HEK293T (cell line): ENCODE results near the gene LRMDA.

Experiments used
- BHLHE40 ChIP-seq: fragments of 450-650 bp; IDR thresholded peaks from 2 replicates; pipeline ENCODE4 v1.6.1; 2016; ENCODE audit warnings: mild to moderate bottlenecking, moderate library complexity, borderline replicate concordance
- ELF4 ChIP-seq: fragments of 450-650 bp; IDR thresholded peaks from 2 replicates; pipeline ENCODE4 v1.6.1; 2017; ENCODE audit warnings: antibody characterized with exemption
- FOXA1 ChIP-seq: fragments of 450-650 bp; IDR thresholded peaks from 2 replicates; pipeline ENCODE4 v1.6.1; 2016; ENCODE audit warnings: mild to moderate bottlenecking
- FOXK2 ChIP-seq: fragments of 450-650 bp; IDR thresholded peaks from 2 replicates; pipeline ENCODE4 v1.6.1; 2016; ENCODE audit warnings: mild to moderate bottlenecking
- HDGF ChIP-seq: fragments of 450-650 bp; IDR thresholded peaks from 2 replicates; pipeline ENCODE4 v1.6.1; 2017; ENCODE audit warnings: antibody characterized with exemption, borderline replicate concordance
- L3MBTL2 ChIP-seq: fragments of 450-650 bp; conservative IDR thresholded peaks from 2 replicates; pipeline ENCODE4 v1.6.1; 2016; ENCODE audit warnings: mild to moderate bottlenecking
- LEF1 ChIP-seq: fragments of 450-650 bp; IDR thresholded peaks from 2 replicates; pipeline ENCODE4 v1.6.1; 2017; ENCODE audit warnings: mild to moderate bottlenecking, borderline replicate concordance
- NFRKB ChIP-seq: fragments of 450-650 bp; IDR thresholded peaks from 2 replicates; pipeline ENCODE4 v1.6.1; 2016; ENCODE audit warnings: mild to moderate bottlenecking, moderate library complexity
- SP1 ChIP-seq: fragments of 450-650 bp; IDR thresholded peaks from 2 replicates; pipeline ENCODE4 v1.6.1; 2017
- TF ChIP-seq, protein P1 (sequence below): fragments of 450-650 bp; IDR thresholded peaks from 2 replicates; pipeline ENCODE4 v1.6.1; 2016

DNA sequence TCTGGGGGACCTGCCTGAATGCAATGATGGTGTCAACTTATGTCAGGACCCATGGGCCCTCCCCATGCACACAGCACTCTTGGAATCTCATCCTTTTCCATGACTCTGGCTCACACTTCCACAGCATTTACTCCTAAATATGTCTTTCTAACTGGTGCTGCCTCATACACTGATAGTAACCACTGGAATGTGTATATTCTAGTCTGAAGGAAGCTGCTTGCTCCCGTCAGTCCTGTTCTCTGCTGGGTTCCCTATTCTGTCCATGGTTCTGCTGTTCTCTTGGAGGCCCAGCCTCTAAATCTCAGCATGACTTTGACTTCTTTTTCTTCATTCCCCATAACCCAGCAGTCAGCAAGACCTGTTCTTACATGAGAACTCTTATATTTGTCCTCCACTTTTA, 1151.1 kb downstream of the LRMDA start:
- TF ChIP-seq BHLHE40 (no peak), L3MBTL2 (no peak), FOXA1 (no peak), ELF4 (no peak), FOXK2 (no peak), NFRKB (no peak), HDGF (no peak), LEF1 (no peak), SP1 (no peak)
- TF ChIP-seq, protein P1, sequence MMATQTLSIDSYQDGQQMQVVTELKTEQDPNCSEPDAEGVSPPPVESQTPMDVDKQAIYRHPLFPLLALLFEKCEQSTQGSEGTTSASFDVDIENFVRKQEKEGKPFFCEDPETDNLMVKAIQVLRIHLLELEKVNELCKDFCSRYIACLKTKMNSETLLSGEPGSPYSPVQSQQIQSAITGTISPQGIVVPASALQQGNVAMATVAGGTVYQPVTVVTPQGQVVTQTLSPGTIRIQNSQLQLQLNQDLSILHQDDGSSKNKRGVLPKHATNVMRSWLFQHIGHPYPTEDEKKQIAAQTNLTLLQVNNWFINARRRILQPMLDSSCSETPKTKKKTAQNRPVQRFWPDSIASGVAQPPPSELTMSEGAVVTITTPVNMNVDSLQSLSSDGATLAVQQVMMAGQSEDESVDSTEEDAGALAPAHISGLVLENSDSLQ = no peak
